CD4-positive, alpha-beta T cell treated with Interleukin-6 at 100 ng/mL for 8 hours (primary cell): Measurements from ENCODE around the gene CCDC39.
"Not testable (repeated sequence)": the region's sequence is repeated elsewhere in the genome, so short reads cannot be mapped to it uniquely, and the experiment has no call there.

Experiments used
- DNase-seq: peaks from one replicate; pipeline ENCODE4 v3.0.0-alpha.2; 2020; ENCODE audit warnings: mixed read lengths, low spot score

CCDC39 gene

GRCh38 chr3:180624714-180625113 lies 54.6 kb downstream of the CCDC39 start:
- no peak for DNase-seq

DNA sequence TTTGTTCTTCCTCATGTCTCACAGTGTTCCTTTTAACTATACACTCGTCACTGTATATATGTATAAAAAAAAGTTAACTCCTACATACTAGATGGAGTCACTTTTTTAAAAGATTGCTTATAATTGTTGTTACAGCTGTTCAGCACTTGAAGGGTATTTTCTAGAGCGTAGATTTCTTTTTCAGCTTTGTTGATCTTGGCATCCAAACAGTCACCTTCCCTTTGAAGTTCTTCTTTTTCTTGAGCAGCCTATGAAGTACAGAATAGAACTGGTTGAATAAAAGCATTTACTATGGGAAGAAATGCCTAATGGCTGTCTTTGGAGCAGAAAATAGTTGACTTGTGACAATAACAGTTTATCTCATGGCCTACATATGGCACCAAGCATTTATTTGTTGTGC lies 59.6 kb downstream of the CCDC39 start:
- DNase-seq: no peak

DNA sequence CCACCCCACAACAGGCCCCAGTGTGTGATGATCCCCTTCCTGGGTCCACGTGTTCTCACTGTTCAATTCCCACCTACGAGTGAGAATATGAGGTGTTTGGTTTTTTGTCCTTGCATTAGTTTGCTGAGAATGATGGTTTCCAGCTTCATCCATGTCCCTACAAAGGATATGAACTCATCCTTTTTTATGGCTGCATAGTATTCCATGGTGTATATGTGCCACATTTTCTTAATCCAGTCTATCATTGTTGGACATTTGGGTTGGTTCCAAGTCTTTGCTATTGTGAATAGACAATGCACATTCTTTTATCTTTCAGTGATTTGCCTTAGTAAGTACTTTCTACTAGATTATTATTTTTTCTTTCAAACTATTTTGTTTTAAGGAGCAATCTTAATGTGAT lies 60.7 kb downstream of the CCDC39 start:
- not testable (repeated sequence) for DNase-seq

DNA sequence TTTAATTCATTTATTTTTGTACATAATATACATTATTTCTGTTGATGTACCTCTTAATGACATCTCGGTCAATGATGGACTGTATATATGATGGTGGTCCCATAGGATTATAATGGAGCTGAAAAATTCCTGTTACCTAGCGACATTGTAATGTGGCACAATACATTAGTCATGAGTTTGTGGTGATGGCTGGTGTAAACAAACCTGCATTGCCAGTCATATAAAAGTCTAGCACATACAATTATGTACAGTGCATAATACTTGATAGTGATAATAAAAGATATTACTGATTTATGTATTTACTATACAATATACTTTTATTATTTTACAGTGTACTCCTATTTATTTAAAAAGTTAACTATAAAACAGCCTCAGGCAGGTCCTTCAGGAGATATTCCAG lies 62.2 kb downstream of the CCDC39 start:
- DNase-seq: no peak

DNA sequence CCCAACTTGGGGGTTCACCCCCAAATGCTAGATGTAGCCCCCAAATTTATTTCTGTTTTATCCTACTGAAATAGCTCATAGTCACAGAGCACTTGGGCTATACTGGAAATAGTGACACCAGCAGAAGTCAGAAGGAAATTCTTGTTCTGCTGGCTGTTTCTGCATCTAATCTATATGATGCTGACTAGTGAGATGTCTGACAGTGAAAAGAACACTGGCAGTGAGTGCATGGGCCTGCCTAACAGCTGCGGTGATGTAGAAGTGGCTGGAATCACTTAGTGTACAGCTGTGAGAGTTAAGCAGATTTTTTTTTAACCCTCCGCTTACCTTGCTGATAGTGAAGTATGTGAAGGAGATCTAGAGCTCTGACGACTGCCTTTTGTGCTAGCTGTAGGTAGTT lies 63.3 kb downstream of the CCDC39 start:
- no peak for DNase-seq

DNA sequence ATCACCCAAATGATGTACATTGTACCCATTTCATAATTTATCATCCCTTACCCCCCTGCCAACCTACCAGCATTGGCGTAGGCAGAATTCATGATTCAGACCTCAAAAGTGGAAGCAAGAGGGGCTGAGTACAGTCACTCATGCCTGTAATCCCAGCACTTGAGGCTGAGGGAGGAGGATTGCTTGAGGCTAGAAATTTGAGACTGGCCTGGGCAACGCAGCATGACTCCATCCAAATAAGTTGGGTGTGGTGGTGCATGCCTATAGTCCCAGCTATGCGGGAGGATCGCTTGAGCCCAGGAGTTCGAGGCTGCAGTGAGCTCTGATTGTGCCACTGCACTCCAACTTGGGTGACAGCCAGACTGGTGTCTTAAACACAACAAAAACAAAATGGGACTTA lies 66.9 kb downstream of the CCDC39 start:
- DNase-seq: no peak

DNA sequence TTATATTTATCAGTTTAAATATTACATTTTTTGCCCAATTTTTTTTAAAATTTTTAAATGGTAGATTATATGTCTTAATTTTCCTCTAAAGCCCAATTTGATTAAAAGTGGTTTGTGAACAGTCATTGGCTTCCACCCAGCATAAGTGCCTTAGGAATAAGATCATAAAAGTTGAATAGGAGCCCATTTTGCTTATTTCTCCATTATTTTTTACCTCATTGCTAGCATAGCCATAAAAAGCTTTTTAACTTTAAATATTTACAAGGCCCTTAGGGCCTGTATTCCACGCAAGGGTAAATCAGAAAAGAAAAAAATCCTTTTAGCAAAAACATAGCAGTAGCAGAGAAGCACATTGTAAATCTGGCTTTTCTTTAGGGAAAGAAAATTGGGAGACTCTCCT lies 68.3 kb downstream of the CCDC39 start:
- DNase-seq: no peak

DNA sequence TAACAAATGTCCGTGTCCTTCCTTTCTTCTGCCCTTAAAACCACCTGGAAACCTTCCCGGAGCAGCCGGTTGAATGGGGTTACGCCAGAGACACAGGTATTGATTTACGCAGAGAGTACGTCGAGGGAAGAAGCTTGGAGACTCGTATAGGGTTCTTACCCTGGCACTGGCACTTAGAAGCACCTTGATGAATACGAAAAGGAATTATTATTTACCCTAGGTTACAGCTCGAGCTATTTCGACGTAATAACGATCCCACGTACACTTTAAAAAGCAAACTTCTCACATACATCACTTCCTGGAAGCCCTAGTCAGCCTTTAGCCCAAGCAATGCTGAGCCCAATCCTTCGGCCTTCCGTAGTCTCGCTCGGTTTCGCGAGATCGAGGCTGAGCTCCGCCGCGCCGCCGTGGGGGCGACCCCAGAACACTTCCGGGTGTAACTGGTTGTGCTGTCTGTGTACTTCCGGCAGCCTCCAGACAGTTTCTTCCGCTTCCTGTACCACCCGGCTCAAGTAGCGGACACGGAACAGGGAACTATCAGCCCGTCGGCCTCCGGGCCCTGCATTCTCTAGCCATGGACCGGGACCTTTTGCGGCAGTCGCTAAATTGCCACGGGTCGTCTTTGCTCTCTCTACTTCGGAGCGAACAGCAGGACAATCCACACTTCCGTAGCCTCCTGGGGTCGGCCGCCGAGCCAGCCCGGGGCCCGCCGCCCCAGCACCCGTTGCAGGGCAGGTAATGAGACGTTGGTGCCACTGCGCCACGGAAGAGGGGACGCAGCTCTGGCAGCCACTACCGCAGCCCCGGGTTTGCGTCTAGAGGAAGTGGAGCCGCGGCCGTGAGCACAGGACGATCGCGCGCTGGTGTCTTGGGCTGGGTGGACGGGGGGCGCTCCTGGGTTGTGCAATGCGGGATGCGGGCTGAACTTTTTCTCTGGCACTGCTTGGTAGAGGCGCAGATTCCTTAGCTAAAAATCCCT lies 77.3 kb downstream of the CCDC39 start, which contains the start of gene TTC14:
Gene TTC14 (plus strand): TSS at position 476 of the 979 bp plus-strand sequence. CDS start 99 bp downstream, at position 575.
- peak; percentile 95 for DNase-seq

GRCh38 chr3:180600473-180600872 lies 78.8 kb downstream of the CCDC39 start:
- no peak for DNase-seq

- no peak for DNase-seq
Observed at GRCh38 chr3:180595559-180595935, 83.7 kb downstream of the CCDC39 start.

GRCh38 chr3:180594631-180595558 lies 84.4 kb downstream of the CCDC39 start:
- no peak for DNase-seq

DNA sequence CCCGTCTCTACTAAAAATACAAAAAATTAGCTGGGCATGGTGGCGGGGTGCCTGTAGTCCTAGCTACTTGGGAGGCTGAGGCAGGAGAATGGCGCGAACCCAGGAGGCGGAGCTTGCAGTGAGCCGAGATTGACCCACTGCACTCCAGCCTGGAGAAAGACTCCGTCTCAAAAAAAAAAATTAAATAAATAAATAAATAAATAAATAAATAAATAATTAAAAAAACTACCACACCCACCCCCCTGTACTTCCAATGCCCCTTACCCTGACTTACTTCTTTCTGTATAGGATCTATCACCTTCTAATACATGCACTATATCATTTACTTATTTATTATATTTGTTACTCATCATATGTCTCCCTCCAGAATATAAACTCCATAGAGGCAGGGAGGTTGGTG lies 85.7 kb downstream of the CCDC39 start:
- not testable (repeated sequence) for DNase-seq

DNA sequence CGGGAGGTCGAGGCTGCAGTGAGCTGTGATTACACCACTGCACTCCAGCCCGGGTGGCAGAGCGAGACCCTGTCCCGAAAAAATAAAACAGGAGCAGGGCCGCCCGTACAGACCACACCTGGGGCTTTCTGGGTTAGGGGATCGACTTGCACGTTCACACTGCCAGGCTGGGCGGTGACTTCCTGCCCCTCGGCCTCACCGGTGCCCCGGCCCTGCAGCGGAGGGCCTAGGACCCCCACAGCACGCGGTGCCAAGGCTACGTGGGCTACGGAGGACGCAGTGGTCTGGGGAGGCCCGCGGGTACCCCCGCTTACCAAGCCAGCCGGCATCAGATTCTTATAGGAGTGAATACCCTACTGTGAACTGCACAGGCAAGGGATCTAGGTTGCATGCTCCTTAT lies 88.9 kb downstream of the CCDC39 start:
- DNase-seq: no peak

DNA sequence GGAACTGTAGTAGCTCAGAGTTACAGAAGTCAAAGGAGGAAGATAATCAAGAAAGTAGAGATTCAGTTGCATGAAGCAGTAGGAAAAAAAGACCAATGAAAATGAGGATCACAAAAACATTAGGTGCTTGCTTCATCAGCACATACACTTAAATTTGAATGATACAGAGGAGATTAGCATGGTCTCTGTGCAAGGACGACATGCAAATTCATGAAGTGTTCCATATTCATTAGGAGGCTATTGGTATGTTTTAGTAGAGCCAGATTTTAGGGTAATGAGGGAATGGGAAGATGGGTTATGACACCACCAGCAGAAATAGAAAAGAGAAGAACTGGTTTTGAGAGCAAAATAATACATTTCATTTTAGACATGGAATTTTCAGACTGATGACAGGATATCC lies 98.4 kb downstream of the CCDC39 start:
- no peak for DNase-seq

DNA sequence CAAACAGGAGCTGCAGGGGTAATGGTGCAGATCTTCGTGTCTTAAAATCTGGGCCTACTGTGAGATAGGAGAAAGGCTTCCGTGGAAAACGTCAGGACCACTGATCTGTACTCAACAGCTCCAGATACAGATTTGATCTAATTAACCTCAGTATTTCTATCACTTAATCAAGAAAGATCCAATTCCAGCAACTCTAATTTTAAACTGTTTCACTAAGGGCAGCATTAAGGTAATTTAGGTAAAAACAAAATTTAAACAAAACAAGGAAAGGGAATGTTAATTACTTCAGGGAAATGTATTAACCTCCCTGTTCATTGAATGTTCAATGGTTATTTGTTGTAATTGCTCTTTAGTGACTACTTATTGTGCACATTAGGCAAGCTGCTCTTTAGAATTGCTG lies 103.7 kb downstream of the CCDC39 start:
- DNase-seq: no peak

GRCh38 chr3:180571831-180572598 lies 107.3 kb downstream of the CCDC39 start:
- no peak for DNase-seq

GRCh38 chr3:180570238-180570637 lies 109.1 kb downstream of the CCDC39 start:
- no peak for DNase-seq

DNA sequence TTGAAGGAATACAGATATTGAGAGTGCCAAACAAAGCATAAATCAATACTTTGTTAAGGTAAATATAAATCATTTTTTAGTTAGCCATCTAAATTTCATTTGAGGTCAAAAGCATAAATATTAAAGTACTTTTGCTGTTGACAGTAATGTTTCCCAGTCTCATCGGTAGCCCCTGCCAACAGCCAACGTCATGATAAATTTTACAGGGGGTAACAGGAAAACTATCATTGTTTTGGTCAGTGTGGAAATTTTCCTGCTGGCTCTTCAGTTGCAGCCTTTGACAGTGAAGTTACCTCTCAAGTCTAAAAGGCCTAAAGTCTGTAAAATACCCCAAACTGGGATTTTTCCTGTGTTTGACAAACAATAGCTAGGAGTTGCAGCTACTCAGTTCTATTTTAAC lies 114.6 kb downstream of the CCDC39 start:
- no peak for DNase-seq
